ENCODE results near the gene UCK2. TPM values are rescaled to one million over a fixed set of nuclear protein-coding genes. Genes with fewer than 3 reads are reported as not detected.

Gene UCK2
- total and polyA plus RNA-seq, 9 of the 15 experiments (the other 6 are each of a cell fraction or from before 2014, with no cell fraction given): 71.6 to 145 (median 95.8) TPM

DNA sequence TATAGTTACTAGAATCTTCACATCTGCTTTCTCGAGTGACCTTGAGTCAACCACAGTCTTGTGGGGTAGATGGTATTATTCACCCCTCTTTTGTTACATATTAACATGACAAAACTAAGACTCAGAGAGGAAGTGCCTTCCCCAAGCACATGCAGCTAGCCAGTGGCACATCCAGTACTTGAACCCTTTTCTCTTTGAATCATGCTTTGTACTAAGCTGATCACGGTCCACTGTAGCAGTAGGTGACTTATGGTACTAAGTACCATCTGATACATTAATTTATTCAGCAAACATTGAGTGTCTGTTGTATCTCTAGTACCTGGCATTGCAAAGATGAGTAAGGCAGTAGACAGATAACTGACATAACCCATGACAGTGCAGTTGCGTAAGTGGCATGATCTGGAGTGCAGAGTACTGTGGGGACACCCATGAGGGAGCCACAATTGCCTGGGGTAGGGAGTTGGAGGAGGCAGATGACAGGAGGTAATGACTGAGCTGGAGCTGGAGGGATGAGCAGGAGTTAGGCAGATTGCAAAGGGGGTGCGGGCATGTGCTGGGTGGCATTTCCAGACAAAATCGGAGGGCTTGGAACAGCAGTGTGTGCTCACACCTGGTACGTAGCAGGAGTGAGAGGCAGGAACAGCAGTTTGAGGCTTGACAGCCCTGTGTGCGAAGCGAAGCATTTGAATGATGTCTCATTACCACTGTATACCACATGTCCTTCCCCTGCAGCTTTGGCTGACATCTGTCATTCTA is 29.8 kb downstream of the UCK2 start (continued):
- TF ChIP-seq SMC3 (conservative IDR thresholded peaks at IDR 0.05; ENCODE audit: insufficient read depth, low read depth, low read length) (no peak), SMARCB1 (IDR thresholded peaks at IDR 0.05; ENCODE audit: insufficient read length, low read depth) (no peak), ZNF766 (CRISPR knock-in tag; conservative IDR thresholded peaks at IDR 0.05) (peak; percentile 52; the same call in 1 of the 2 replicates), HEY1 (CRISPR knock-in tag; IDR thresholded peaks at IDR 0.05; ENCODE audit: borderline replicate concordance) (no peak), KLF16 (IDR thresholded peaks at IDR 0.05) (no peak), KLF10 (CRISPR knock-in tag; IDR thresholded peaks at IDR 0.05) (no peak), TEAD4 (IDR thresholded peaks at IDR 0.05; ENCODE audit: low read length) (0 out of 2 replicates have a peak, but pooled peaks have one; percentile 14), TEAD4 (CRISPR knock-in tag; IDR thresholded peaks at IDR 0.05; ENCODE audit: borderline replicate concordance) (no peak), MCM5 (IDR thresholded peaks at IDR 0.05; ENCODE audit: low read depth) (no peak), ZNF408 (CRISPR knock-in tag; IDR thresholded peaks at IDR 0.05; ENCODE audit: low read depth) (no peak), THAP12 (CRISPR knock-in tag; IDR thresholded peaks at IDR 0.05) (no peak), SAFB2 (IDR thresholded peaks at IDR 0.05; ENCODE audit: borderline replicate concordance, low read depth, low read length, severe bottlenecking) (no peak), ETS2 (tag; IDR thresholded peaks at IDR 0.05; ENCODE audit: borderline replicate concordance, poor library complexity, severe bottlenecking) (no peak), SMAD4 (CRISPR knock-in tag; conservative IDR thresholded peaks at IDR 0.05) (no peak; the same call in 1 of the 2 replicates), ZKSCAN8 (CRISPR knock-in tag; IDR thresholded peaks at IDR 0.05) (peak; percentile 48; the same call in 1 of the 2 replicates), CREB1 (IDR thresholded peaks at IDR 0.05) (no peak), CREB1 (CRISPR knock-in tag; IDR thresholded peaks at IDR 0.05) (no peak), FOXK2 (conservative IDR thresholded peaks at IDR 0.05 in 1 of 2, IDR thresholded peaks at IDR 0.05 in 1 of 2; ENCODE audit: low read depth in 2 of 2) (no peak)
- TF ChIP-seq, protein P1, sequence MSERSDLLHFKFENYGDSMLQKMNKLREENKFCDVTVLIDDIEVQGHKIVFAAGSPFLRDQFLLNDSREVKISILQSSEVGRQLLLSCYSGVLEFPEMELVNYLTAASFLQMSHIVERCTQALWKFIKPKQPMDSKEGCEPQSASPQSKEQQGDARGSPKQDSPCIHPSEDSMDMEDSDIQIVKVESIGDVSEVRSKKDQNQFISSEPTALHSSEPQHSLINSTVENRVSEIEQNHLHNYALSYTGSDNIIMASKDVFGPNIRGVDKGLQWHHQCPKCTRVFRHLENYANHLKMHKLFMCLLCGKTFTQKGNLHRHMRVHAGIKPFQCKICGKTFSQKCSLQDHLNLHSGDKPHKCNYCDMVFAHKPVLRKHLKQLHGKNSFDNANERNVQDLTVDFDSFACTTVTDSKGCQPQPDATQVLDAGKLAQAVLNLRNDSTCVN (CRISPR knock-in tag; IDR thresholded peaks at IDR 0.05): no peak
- TF ChIP-seq, protein P2, sequence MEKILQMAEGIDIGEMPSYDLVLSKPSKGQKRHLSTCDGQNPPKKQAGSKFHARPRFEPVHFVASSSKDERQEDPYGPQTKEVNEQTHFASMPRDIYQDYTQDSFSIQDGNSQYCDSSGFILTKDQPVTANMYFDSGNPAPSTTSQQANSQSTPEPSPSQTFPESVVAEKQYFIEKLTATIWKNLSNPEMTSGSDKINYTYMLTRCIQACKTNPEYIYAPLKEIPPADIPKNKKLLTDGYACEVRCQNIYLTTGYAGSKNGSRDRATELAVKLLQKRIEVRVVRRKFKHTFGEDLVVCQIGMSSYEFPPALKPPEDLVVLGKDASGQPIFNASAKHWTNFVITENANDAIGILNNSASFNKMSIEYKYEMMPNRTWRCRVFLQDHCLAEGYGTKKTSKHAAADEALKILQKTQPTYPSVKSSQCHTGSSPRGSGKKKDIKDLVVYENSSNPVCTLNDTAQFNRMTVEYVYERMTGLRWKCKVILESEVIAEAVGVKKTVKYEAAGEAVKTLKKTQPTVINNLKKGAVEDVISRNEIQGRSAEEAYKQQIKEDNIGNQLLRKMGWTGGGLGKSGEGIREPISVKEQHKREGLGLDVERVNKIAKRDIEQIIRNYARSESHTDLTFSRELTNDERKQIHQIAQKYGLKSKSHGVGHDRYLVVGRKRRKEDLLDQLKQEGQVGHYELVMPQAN (IDR thresholded peaks at IDR 0.05; ENCODE audit: borderline replicate concordance): no peak
- TF ChIP-seq, protein P3, sequence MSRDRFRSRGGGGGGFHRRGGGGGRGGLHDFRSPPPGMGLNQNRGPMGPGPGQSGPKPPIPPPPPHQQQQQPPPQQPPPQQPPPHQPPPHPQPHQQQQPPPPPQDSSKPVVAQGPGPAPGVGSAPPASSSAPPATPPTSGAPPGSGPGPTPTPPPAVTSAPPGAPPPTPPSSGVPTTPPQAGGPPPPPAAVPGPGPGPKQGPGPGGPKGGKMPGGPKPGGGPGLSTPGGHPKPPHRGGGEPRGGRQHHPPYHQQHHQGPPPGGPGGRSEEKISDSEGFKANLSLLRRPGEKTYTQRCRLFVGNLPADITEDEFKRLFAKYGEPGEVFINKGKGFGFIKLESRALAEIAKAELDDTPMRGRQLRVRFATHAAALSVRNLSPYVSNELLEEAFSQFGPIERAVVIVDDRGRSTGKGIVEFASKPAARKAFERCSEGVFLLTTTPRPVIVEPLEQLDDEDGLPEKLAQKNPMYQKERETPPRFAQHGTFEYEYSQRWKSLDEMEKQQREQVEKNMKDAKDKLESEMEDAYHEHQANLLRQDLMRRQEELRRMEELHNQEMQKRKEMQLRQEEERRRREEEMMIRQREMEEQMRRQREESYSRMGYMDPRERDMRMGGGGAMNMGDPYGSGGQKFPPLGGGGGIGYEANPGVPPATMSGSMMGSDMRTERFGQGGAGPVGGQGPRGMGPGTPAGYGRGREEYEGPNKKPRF (IDR thresholded peaks at IDR 0.05; ENCODE audit: low read depth, low read length): no peak

Data from K562 (cell line).